Hematopoietic multipotent progenitor cell treated with erythropoietin and hydrocortisone succinate and interleukin-3 and kit ligand, for 4 days (in vitro differentiated cells): ENCODE measurements around the gene TREH.
A peak's percentile ranks its signal among the peaks of the same experiment; 100 is the strongest.
"Not testable (repeated sequence)": the region's sequence is repeated elsewhere in the genome, so short reads cannot be mapped to it uniquely, and the experiment has no call there.

ENCODE experiments used
- DNase-seq: peaks from one replicate; pipeline ENCODE4 v3.0.0-alpha.2; 2015

TREH gene, protein sequence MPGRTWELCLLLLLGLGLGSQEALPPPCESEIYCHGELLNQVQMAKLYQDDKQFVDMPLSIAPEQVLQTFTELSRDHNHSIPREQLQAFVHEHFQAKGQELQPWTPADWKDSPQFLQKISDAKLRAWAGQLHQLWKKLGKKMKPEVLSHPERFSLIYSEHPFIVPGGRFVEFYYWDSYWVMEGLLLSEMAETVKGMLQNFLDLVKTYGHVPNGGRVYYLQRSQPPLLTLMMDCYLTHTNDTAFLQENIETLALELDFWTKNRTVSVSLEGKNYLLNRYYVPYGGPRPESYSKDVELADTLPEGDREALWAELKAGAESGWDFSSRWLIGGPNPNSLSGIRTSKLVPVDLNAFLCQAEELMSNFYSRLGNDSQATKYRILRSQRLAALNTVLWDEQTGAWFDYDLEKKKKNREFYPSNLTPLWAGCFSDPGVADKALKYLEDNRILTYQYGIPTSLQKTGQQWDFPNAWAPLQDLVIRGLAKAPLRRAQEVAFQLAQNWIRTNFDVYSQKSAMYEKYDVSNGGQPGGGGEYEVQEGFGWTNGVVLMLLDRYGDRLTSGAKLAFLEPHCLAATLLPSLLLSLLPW

DNA sequence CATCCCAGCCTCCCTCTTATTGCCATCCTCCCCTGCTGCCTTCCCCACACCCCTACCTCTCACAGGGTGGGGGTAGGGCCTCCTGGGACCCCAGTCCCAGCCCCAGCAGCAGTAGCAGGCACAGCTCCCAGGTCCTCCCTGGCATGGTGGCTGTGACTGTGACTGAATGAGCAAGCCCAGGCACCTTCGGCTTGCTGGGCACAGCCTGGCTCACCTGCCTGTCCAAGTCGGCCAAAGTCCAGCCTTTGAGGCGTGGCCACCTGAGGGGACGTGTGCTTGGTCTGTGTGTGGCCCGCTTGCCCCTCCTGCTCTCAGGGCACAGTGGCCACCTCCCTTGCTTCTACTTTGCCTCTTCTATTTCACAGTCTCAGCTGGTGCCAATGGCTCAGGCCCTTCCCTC lies at the start of gene TREH:
TSS of gene TREH (minus strand) at position 168 of the 400 bp plus-strand sequence. CDS start at position 145, 23 bp downstream.
- DNase-seq = no peak

DNA sequence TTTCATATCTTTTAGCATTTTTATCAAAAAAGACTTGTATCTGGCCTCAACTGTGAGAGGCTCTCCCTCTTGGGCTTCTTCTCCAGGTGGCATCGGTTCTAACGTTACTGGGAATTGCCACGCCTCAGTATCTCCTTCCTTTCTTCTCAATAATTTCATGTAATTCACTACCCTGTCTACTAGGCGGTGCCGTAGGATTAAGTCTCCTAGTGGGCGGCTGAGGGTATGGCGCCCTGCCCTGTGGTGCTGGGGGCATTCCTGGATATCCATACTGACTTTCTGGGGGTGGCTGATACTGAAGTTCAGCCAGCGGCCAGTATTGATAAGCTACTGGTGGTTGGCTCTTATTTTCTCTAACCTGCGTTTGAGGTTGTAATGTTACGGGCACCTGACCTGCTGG lies 48.7 kb upstream of the TREH start:
- DNase-seq = not testable (repeated sequence)

DNA sequence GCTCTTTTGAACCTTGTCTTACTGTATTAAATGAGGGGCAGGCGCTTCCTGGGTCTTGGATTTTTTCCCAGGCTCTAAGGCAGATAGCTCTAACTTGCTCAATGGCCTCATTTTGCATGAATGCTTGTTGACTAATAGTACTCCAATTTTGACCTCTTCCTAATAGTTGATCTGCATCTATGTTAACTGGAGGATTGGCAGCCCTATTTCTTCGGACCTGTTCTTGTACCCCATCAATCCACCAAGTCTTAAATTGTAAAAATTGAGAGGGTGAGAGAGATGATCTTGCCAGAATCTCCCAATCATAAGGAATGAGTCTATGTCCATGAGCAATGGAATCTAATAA lies 48.2 kb upstream of the TREH start:
- DNase-seq = not testable (repeated sequence)

DNA sequence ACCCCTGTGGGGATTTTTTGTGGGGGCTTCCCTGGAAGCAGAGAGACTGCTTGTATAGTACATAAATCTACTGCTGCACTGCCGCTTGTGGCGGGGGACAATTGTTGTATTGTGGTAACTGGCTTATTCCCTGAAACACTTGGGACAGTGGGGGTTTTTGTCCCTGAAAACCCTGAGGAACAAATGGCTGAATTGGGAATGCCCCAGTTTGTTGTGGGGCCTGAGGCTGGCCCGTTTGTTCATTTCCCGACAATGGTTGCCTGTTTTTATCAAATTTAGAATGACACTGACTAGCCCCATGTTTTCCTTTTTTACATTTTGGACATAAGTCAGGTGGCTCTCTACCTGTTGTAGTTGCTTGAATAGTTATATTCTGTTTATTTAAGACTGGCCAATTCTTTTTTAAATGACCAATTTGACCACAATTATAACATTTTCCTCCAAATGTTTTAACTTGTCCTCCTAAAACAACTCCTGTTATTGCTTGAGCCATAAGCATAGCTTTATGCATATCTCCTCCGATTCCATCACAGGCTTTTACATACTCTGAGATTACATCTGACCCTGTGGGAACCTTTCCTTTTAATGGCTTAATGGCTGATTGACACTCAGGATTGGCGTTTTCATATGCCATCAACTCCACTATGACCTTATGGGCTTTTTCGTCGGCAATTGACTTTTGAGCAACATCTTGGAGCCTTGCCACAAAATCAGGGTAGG lies 47.7 kb upstream of the TREH start:
- not testable (repeated sequence) for DNase-seq

DNA sequence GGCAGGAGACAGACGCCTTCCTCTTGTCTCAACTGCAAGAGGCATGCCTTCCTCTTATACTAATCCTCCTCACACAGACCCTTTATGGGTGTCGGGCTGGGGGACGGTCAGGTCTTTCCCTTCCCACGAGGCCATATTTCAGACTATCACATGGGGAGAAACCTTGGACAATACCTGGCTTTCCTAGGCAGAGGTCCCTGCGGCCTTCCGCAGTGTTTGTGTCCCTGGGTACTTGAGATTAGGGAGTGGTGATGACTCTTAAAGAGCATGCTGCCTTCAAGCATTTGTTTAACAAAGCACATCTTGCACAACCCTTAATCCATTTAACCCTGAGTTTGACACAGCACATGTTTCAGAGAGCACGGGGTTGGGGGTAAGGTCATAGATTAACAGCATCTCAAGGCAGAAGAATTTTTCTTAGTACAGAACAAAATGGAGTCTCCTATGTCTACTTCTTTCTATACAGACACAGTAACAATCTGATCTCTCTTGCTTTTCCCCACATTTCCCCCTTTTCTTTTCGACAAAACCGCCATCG lies 42.1 kb upstream of the TREH start:
- not testable (repeated sequence) for DNase-seq

DNA sequence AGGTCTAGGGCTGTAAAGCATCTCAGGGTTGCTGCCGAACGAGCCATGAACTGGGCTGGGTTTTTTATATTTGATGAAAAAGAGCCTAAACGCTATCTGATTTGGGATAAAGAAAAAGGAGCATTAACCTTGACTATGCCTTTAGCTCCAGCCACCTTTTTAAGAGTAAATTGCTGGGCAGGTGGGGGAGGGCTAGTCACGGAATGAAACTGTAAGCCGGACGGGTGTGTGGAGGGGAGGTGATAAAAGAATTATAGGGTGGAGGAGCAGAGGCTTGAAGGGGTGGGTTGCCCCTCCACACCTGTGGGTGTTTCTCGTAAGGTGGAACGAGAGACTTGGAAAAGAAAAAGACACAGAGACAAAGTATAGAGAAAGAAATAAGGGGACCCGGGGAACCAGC lies 41.3 kb upstream of the TREH start:
- not testable (repeated sequence) for DNase-seq

DNA sequence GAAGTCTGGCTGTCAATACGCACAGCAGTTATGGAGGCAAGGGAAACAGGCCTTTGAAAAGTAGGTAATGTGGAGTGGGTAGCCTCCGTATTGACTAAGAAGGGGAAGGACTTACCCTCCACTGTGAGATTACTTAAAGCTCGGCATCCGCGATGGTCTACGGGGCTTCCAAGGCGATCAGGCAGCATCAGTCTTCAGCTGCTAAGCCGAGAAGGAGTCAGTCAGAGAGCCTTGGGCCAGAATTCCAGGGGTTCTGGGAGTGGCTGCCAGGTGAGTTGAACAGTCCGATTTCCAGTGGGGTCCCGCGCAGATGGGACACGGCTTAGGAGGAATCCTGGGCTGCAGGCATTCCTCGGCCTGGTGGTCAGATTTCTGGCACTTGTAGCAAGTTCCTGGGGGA lies 40.6 kb upstream of the TREH start:
- DNase-seq = not testable (repeated sequence)

DNA sequence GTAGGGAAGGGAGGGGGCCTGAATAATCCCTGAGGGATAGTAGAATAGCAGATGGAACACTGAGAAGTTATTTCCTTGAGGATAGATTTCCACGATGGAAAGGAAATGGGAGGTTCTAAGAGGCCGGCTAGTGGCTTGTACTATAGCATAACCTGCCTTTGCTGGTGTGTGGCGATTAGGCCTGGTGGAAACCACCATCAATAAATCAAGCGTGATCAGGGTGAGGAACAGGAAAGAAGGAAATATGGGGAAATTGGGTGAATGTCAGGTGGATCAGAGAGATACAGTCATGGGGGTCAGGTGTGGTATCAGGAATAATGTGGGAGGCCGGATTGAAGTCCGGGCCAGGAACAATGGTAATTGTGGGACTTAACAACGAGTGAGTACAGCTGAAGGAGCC lies 39.1 kb upstream of the TREH start:
- DNase-seq = not testable (repeated sequence)

DNA sequence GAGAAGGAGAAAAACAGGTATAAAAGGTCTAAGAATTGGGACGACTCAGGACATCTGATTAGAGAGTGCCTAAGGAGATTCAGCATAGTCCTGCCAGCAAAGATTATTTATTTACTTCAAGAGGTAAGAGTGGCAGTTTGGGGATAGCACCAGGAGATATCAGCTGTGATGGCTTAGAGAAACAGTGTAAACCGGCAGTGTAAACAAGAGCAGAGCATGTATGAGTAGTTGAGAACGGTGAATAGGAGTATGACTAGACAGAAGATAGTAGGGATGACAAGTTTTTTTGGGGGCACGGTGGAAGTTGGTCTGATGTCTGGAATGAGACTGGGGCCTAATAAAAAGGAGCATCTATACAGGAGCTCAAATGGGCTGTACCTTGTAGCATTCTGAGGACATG lies 38.3 kb upstream of the TREH start:
- not testable (repeated sequence) for DNase-seq

DNA sequence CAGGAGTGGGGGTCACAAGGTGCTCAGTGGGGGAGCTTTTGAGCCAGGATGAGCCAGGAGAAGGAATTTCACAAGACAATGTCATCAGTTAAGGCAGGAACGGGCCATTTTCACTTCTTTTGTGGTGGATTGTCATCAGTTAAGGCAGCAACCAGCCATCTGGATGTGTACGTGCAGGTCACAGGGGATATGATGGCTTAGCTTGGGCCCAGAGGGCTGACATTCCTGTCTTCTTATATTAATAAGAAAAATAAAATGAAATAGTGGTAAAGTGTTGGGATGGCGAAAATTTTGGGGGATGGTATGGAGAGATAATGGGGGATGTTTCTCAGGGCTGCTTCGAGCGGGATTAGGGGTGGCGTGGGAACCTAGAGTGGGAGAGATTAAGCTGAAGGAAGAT lies 37.8 kb upstream of the TREH start:
- not testable (repeated sequence) for DNase-seq

DNA sequence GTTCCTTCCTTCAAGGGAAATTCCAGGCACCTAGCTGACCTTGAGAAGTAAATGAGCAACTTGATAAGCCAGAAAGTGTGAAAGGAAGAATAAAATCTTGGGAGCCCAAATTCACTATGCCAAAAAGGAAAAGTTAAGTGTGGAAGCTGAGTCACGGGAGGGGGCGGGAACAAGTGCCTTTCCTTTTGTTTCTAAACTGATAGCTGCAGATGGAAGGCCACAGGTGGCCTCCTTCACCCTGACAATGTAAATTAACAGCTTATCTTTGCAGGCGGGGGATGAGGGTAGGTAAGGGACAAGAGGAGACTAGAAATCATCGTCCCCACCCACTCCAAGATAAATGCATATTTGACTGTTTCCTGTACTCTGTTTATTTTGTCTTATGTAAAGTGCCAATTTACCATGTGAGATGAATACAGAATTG lies 36.4 kb upstream of the TREH start:
- DNase-seq = peak; percentile 17

DNA sequence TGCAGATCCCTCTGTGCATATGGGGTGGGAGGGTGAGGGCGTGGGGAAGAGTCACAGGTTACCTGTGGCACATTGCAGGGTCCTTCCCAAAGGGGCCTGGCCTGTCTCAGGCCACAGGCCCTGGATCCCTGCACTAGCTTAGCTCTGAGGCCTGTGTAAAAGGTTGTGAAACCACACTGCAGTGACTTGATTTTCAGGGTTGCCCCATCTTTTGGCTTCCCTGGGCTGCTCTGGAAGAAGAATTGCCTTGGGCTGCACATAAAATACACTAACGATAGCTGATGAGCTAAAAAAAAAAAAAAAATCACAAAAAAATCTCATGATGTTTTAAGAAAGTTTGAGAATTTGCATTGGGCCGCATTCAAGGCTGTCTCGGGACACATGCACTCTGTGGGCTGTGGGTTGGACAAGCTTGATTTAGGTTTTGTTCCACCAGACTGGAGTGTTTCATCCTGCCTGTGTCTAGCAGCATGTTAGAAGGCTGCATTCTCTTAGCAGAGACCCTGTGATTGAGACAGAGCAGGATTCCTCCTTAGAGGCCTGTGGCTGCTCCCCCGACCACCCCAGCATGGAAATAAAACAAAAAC lies 35.9 kb upstream of the TREH start:
- DNase-seq = no peak

DNA sequence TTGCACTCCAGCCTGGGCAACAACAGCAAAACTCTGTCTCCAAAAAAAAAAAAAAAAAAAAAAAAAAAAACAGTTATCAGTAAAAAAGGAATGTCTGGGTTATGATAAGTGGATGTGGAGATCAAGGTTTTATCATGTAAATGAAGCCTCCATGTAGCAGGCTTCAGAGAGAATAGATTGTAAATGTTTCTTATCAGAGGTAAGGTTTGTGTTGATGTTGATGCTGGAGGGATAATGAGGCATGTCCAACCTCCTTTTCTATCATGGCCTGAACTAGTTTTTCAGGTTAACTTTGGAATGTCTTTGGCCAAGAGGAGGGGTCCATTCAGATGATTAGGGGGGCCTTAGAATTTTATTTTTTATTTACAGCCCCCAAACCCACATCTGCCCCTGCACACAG lies 35.4 kb upstream of the TREH start:
- no peak for DNase-seq

DNA sequence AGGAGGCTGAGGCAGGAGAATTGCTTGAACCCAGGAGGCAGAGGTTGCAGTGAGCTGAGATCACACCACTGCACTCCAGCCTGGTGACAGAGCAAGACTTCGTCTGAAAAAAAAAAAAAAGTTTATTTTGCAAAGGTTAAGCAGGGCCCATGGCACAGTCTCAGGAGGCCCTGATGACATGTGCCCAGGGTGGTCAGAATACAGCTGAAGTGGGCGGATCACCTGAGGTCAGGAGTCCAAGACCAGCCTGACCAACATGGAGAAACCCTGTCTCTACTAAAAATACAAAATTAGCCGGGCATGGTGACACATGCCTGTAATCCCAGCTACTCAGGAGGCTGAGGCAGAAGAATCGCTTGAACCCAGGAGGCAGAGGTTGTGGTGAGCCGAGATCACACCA lies 35.0 kb upstream of the TREH start:
- DNase-seq = not testable (repeated sequence)

DNA sequence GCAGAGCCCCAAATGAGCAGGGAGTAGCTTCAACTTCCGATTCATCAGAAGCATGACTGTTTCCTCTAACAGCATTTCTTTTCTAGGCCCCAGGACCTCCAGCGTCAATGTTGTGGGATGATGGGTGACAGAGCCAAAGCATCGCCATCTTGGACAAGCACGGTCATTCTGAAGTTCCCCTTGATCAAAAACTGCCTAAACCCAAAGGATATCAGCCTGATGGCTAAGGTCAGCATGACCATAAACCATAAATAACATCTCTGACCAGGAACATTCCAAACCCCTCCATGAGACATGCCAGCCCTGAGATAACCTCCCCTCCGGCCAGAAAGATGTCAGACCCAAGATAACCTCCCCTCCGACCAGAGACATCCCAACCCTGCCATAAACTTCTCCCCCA lies 28.8 kb upstream of the TREH start:
- DNase-seq = no peak

DNA sequence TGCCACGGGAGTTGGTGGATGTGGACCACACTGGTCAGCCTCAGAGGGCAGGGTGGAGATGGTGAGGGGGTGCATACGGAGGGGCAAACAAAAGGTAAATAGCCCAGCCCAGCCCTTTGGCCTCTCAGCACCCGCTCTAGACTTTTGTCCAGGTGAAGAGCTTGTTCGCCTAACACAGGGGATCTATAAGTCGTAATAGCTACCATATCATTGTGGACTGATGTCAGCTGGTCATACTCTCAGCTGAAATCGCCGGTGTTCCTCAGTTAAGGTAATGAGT lies 27.0 kb upstream of the TREH start:
- no peak for DNase-seq

DNA sequence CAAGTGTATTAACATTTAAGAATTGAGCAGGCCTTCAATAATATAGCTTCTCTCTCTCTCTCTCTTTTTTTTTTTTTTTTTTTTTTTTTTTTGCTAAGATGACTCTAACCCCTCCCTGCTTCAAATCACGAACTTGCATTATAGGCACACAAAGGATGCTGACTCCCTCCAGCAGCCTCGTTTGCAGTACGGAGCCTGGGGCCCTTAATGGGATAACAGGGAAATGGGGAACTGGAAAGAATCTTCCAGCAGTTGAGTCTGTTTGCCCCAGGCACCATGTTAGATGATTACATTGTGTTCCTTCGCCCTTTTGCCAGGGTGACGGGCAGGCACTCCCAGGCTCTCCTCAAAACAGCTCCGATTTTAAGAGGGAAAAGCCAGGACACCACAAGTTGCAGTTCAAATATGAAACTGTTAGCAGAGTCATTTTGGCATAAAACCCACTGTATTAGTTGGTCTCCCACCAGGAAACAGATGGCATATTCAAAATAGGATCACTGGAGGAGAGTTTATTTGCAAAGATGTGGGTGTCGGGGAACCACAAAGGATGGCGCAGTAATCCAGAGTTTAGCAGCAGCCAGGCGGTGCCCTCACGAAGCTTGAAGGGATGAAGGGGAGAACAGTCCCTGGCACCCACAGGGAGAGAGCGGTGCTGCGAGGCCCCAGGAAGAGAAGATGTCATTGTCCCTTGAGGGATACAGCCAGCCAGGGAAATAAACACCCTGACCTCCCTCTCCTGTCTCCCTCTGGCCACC lies 26.5 kb upstream of the TREH start:
- DNase-seq = peak; percentile 13

DNA sequence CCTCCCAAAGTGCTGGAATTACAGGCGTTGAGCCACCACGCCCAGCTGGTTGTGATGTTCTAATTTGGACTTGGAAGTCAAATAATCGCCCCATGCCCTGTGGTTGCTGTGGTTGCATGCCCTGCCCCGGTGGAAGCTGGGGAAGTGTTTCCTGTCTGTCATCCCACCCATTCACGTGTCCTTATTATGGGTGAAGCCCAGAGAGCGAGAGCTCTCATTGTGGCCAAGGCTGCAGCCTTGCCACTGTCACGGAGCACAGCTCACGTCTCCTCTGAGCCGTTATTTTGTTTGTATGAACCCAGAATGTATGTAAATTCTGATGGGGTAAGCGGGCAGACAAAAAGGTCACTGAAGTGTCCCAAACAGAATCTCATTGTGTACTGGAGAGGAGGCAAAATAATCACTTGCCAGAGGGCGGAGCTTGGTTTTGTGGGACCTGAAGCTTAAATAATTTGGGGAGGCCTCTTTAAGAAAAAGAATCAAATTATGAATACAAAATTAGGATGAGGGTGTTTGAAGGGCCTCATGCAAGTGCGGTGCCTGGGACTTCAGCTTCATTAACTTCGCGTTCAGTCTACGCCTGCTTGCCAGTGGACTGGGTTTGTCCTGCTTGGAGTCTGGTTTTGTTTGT lies 25.8 kb upstream of the TREH start:
- DNase-seq = peak; percentile 87

DNA sequence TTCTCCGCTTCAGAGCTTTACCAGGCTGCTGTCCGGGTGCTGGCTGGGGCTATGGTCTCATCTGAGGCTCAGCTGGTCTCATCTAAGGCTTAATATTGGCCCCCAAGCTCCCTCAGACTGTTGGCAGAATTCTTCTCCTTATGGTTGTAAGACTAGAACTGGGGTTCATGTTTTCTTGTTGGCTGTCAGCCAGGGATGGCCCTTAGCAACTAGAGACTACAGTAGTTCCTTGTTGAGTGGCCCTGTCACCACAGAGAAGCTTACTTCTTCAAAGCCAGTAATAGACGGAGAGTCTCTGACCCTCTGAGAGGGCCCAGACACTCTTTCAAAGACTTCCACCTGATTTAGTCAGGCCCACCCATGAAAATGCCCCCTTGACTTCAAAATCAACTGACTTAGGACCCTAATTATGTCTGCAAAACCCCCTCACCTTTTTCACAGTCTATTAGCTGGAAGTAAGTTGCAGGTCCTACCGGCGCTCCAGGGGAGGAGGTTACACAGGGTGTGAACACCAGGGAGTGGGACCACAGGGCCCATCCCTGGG lies 24.2 kb upstream of the TREH start:
- peak; percentile 72 for DNase-seq

DNA sequence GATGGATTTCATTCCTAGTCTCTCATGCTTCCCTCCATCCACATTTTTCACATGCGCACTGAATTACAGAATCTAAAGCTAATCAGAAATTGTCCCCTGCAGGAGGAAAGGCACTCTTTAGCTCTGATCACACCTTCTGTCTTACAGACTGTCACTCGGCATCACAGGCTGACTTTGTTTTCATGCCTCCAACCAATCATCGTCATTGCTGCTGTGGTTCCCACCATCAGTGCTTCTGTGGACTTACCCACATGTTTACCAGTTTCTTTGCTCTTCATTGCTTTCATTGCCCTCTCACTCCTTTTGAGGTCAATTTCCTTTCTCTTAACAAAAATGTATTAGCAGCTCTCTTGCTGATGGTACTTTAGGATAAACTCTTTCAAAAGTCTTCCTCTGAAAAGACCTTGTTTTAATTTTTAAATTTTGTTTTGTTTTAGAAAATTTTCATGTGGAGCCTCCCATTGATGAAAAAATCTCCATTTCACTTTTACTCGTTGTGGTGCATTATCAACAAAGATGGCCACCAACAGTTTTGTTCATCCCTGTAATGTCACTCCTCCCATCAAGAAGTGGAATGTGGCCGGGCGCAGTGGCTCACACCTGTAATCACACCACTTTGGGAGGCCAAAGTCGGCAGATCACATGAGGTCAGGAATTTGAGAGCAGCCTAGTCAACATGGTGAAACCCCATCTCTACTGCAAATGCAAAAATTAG lies 20.2 kb upstream of the TREH start:
- DNase-seq = no peak

DNA sequence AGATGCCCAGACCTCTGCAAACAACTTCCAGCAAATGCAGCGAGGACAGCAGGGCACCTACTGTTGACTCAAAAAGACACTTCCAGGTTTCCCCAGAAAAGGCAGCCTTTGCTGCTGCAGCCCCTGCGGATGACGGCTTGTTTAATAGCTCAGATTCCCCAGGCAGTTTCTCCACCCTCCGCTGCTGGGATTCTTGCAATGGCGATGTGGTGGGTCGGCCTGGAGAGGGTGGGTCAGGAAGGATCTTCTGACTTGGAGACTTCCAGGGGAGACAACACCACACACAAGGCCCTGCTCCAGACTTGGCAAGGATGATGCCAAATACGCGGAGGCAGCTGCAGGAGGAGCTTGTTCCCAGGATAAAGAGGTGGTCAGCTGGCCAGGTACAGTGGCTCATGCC lies 17.9 kb upstream of the TREH start:
- no peak for DNase-seq
